Activated CD8-positive, alpha-beta memory T cell treated with anti-CD3 and anti-CD28 coated beads, Interleukin-2, amount 10 ng/mL, durations not matched to agents 7 days and 5 days (primary cell): Measurements from ENCODE around the gene FARS2. TPM values are rescaled to one million over a fixed set of nuclear protein-coding genes. Genes with fewer than 3 reads are reported as not detected.
"Not testable (repeated sequence)": the region's sequence is repeated elsewhere in the genome, so short reads cannot be mapped to it uniquely, and the experiment has no call there.

ENCODE experiments used
- ATAC-seq: fragments of 150-1000 bp; cut with Tn5 transposase; one replicate; pipeline ENCODE4 v1.10.0; 2021; ENCODE audit warnings: moderate library complexity
- CTCF ChIA-PET: fragments of 350-600 bp; sonication (Branson Sonifier 250); formaldehyde crosslinking; loops from one replicate; lab custom pipeline; 2021; ENCODE audit warnings: antibody characterized with exemption; lab: Charles Lee
- DNase-seq: peaks from one replicate; pipeline ENCODE4 v3.0.0-alpha.2; 2020
- H3K27ac Mint-ChIP-seq: one replicate; pipeline ENCODE4 v1.8.0; 2021; ENCODE audit warnings: mild to moderate bottlenecking, mixed read lengths
- H3K27me3 Mint-ChIP-seq: one replicate; pipeline ENCODE4 v1.8.0; 2021; ENCODE audit warnings: mixed read lengths
- H3K36me3 Mint-ChIP-seq: one replicate; pipeline ENCODE4 v1.8.0; 2021; ENCODE audit warnings: mild to moderate bottlenecking, mixed read lengths
- H3K4me1 Mint-ChIP-seq: one replicate; pipeline ENCODE4 v1.8.0; 2021; ENCODE audit warnings: mixed read lengths
- H3K4me3 Mint-ChIP-seq: one replicate; pipeline ENCODE4 v1.8.0; 2021; ENCODE audit warnings: mild to moderate bottlenecking, moderate library complexity, mixed read lengths
- H3K9me3 Mint-ChIP-seq: one replicate; pipeline ENCODE4 v1.8.0; 2022; ENCODE audit warnings: low read depth, mixed read lengths
- total RNA-seq, 2 experiments: library from RNA; stranded (reverse); gene quantifications; one replicate each; pipeline ENCODE4 v1.2.3, GENCODE V29; 2021

The FARS2 gene
- total RNA-seq, 2 experiments from 2014 or later = 23.2 to 28.3 TPM

- Mint-ChIP-seq H3K9me3 (no peaks in the 10 kb centered on the region), H3K4me3 (no peak overlapping the region), H3K27me3 (no peaks in the 10 kb centered on the region), H3K27ac (no peak overlapping the region), H3K4me1 (no peaks in the 10 kb centered on the region), H3K36me3 (peaks cover 2% of the 10 kb centered on the region)
- DNase-seq (no peak), ATAC-seq (no peak)
- CTCF ChIA-PET = no interaction called here
Measured at GRCh38 chr6:5776104-5776503, 514.8 kb downstream of the FARS2 start.

GRCh38 chr6:5776706-5777390 lies 515.5 kb downstream of the FARS2 start:
- no peaks in the 10 kb centered on the region for H3K27me3 Mint-ChIP-seq
- H3K27ac Mint-ChIP-seq = no peak overlapping the region
- CTCF ChIA-PET = no interaction called here

GRCh38 chr6:5778317-5778857 lies 517.1 kb downstream of the FARS2 start:
- Mint-ChIP-seq H3K27ac (no peak overlapping the region), H3K4me3 (no peak overlapping the region), H3K36me3 (peaks cover 2% of the 10 kb centered on the region), H3K9me3 (no peaks in the 10 kb centered on the region), H3K4me1 (no peaks in the 10 kb centered on the region), H3K27me3 (no peaks in the 10 kb centered on the region)
- DNase-seq (no peak), ATAC-seq (no peak)
- CTCF ChIA-PET = no interaction called here

More at GRCh38 chr6:5776706-5777390, 515.5 kb downstream of the FARS2 start:
- peaks cover 2% of the 10 kb centered on the region for H3K36me3 Mint-ChIP-seq
- ATAC-seq = no peak
- no peaks in the 10 kb centered on the region for H3K4me1 Mint-ChIP-seq
- no peaks in the 10 kb centered on the region for H3K9me3 Mint-ChIP-seq
- H3K4me3 Mint-ChIP-seq = no peak overlapping the region
- no peak for DNase-seq

GRCh38 chr6:5778906-5779305 lies 517.6 kb downstream of the FARS2 start:
- no peak for ATAC-seq
- H3K27ac Mint-ChIP-seq = no peak overlapping the region
- peaks cover 1% of the 10 kb centered on the region for H3K36me3 Mint-ChIP-seq
- no peaks in the 10 kb centered on the region for H3K4me1 Mint-ChIP-seq
- H3K27me3 Mint-ChIP-seq = no peaks in the 10 kb centered on the region
- CTCF ChIA-PET = no interaction called here
- no peaks in the 10 kb centered on the region for H3K9me3 Mint-ChIP-seq
- no peak overlapping the region for H3K4me3 Mint-ChIP-seq
- no peak for DNase-seq

GRCh38 chr6:5781019-5781418 lies 519.7 kb downstream of the FARS2 start:
- DNase-seq (no peak), ATAC-seq (no peak)
- Mint-ChIP-seq H3K4me1 (no peaks in the 10 kb centered on the region), H3K36me3 (no peaks in the 10 kb centered on the region), H3K9me3 (no peaks in the 10 kb centered on the region), H3K4me3 (no peak overlapping the region), H3K27me3 (no peaks in the 10 kb centered on the region), H3K27ac (no peak overlapping the region)
- CTCF ChIA-PET = no interaction called here

- DNase-seq (no peak), ATAC-seq (no peak)
- H3K27me3 Mint-ChIP-seq = no peaks in the 10 kb centered on the region
- no peaks in the 10 kb centered on the region for H3K4me1 Mint-ChIP-seq
- CTCF ChIA-PET = no interaction called here
- H3K36me3 Mint-ChIP-seq = no peaks in the 10 kb centered on the region
- no peak overlapping the region for H3K27ac Mint-ChIP-seq
- H3K4me3 Mint-ChIP-seq = no peak overlapping the region
- H3K9me3 Mint-ChIP-seq = no peaks in the 10 kb centered on the region
Measured at GRCh38 chr6:5781966-5782556, 520.7 kb downstream of the FARS2 start.

- ATAC-seq (no peak), DNase-seq (no peak)
- no peaks in the 10 kb centered on the region for H3K27me3 Mint-ChIP-seq
- no peaks in the 10 kb centered on the region for H3K4me1 Mint-ChIP-seq
- CTCF ChIA-PET = interaction anchor here (0.6 kb wide), 1 partner anchor 921 kb away, joined by 3 read pairs; no protein-coding TSS in a partner anchor
- H3K4me3 Mint-ChIP-seq = no peak overlapping the region
- no peaks in the 10 kb centered on the region for H3K9me3 Mint-ChIP-seq
- H3K27ac Mint-ChIP-seq = no peak overlapping the region
- no peaks in the 10 kb centered on the region for H3K36me3 Mint-ChIP-seq
Measured at GRCh38 chr6:5782783-5783547, 521.7 kb downstream of the FARS2 start.

- DNase-seq (no peak), ATAC-seq (no peak)
- Mint-ChIP-seq H3K4me3 (no peak overlapping the region), H3K9me3 (no peaks in the 10 kb centered on the region), H3K4me1 (no peaks in the 10 kb centered on the region), H3K36me3 (no peaks in the 10 kb centered on the region), H3K27me3 (no peaks in the 10 kb centered on the region), H3K27ac (no peak overlapping the region)
- CTCF ChIA-PET = no interaction called here
Measured at GRCh38 chr6:5783584-5784089, 522.3 kb downstream of the FARS2 start.

- Mint-ChIP-seq H3K27ac (no peak overlapping the region), H3K4me1 (no peaks in the 10 kb centered on the region), H3K4me3 (no peak overlapping the region), H3K27me3 (no peaks in the 10 kb centered on the region), H3K9me3 (no peaks in the 10 kb centered on the region), H3K36me3 (no peaks in the 10 kb centered on the region)
- ATAC-seq = no peak
- CTCF ChIA-PET = no interaction called here
- no peak for DNase-seq
Measured at GRCh38 chr6:5785249-5785648, 523.9 kb downstream of the FARS2 start.

GRCh38 chr6:5786321-5786968 lies 525.1 kb downstream of the FARS2 start:
- ATAC-seq = no peak
- no peaks in the 10 kb centered on the region for H3K9me3 Mint-ChIP-seq
- CTCF ChIA-PET = no interaction called here

GRCh38 chr6:5786969-5787720 lies 525.8 kb downstream of the FARS2 start:
- DNase-seq (no peak), ATAC-seq (no peak)
- Mint-ChIP-seq H3K36me3 (no peaks in the 10 kb centered on the region), H3K9me3 (no peaks in the 10 kb centered on the region), H3K4me3 (no peak overlapping the region), H3K4me1 (no peaks in the 10 kb centered on the region), H3K27me3 (no peaks in the 10 kb centered on the region), H3K27ac (no peak overlapping the region)
- CTCF ChIA-PET = no interaction called here

More at GRCh38 chr6:5786321-5786968, 525.1 kb downstream of the FARS2 start:
- no peak for DNase-seq
- H3K27me3 Mint-ChIP-seq = no peaks in the 10 kb centered on the region
- H3K4me3 Mint-ChIP-seq = no peak overlapping the region
- no peaks in the 10 kb centered on the region for H3K4me1 Mint-ChIP-seq
- no peaks in the 10 kb centered on the region for H3K36me3 Mint-ChIP-seq
- no peak overlapping the region for H3K27ac Mint-ChIP-seq

GRCh38 chr6:5789426-5789825 lies 528.1 kb downstream of the FARS2 start:
- H3K36me3 Mint-ChIP-seq, H3K27me3 Mint-ChIP-seq, H3K4me1 Mint-ChIP-seq, DNase-seq, CTCF ChIA-PET, H3K27ac Mint-ChIP-seq, ATAC-seq, H3K4me3 Mint-ChIP-seq, H3K9me3 Mint-ChIP-seq: not testable (repeated sequence)
